ENCODE results near the gene PLA2G6. TPM values are rescaled to one million over a fixed set of nuclear protein-coding genes. Genes with fewer than 3 reads are reported as not detected.

The PLA2G6 gene
- total and polyA plus RNA-seq, 2 of the 8 experiments (the other 6 are each of a cell fraction or from before 2014, with no cell fraction given): 13.2 to 21.0 TPM

- TF ChIP-seq RNF2 (IDR thresholded peaks at IDR 0.05; ENCODE audit: borderline replicate concordance, low read depth, low read length, missing control alignments, poor library complexity, severe bottlenecking): no peak
Observed at GRCh38 chr22:38107692-38108515, 73.7 kb downstream of the PLA2G6 start (continued).
